Neural progenitor cell (in vitro differentiated cells): ENCODE measurements around the gene SBF2. TPM values are rescaled to one million over a fixed set of nuclear protein-coding genes. Genes with fewer than 3 reads are reported as not detected.

Experiments used
- DNase-seq: peaks from one replicate; pipeline ENCODE4 v3.0.0-alpha.2; 2016; ENCODE audit warnings: low spot score
- H2AFZ ChIP-seq: fragments of 200-600 bp; sonication (generic); replicated peaks from 2 replicates; pipeline ENCODE4 v1.6.1; 2016; ENCODE audit warnings: antibody characterized with exemption
- H3F3A ChIP-seq: fragments of 200-600 bp; sonication (generic); 2 replicates; pipeline ENCODE4 v1.6.1; 2016; ENCODE audit warnings: antibody characterized with exemption, low read depth
- H3K27ac ChIP-seq: fragments of 200-600 bp; sonication (generic); 2 replicates; pipeline ENCODE4 v1.5.1; 2016; ENCODE audit warnings: mild to moderate bottlenecking
- H3K27me3 ChIP-seq: fragments of 200-600 bp; sonication (generic); 2 replicates; pipeline ENCODE4 v1.6.1; 2016; ENCODE audit warnings: mild to moderate bottlenecking, moderate library complexity
- H3K36me3 ChIP-seq: fragments of 200-600 bp; sonication (generic); 2 replicates; pipeline ENCODE4 v1.5.1; 2016
- H3K4me1 ChIP-seq: fragments of 200-600 bp; sonication (generic); 2 replicates; pipeline ENCODE4 v1.6.1; 2016; ENCODE audit warnings: mixed run types
- H3K4me2 ChIP-seq: fragments of 200-600 bp; sonication (generic); 2 replicates; pipeline ENCODE4 v1.6.1; 2016
- H3K4me3 ChIP-seq: fragments of 200-600 bp; sonication (generic); 2 replicates; pipeline ENCODE4 v1.5.1; 2016
- H3K79me2 ChIP-seq: fragments of 200-600 bp; sonication (generic); 2 replicates; pipeline ENCODE4 v1.6.1; 2016; ENCODE audit warnings: low read depth
- H3K9ac ChIP-seq: fragments of 200-600 bp; sonication (generic); 2 replicates; pipeline ENCODE4 v1.6.1; 2016
- H3K9me3 ChIP-seq: fragments of 200-600 bp; sonication (generic); 2 replicates; pipeline ENCODE4 v1.5.1; 2016; ENCODE audit warnings: low read depth
- H4K20me1 ChIP-seq: fragments of 200-600 bp; sonication (generic); 2 replicates; pipeline ENCODE4 v1.6.1; 2016; ENCODE audit warnings: low read depth
- H3K27ac Mint-ChIP-seq: 3 replicates; pipeline ENCODE4 v1.8.0; 2021; ENCODE audit warnings: mixed read lengths
- H3K27me3 Mint-ChIP-seq: 2 replicates; pipeline ENCODE4 v1.8.0; 2022; ENCODE audit warnings: low read depth, mild to moderate bottlenecking, inconsistent platforms, moderate library complexity, mixed read lengths; ENCODE audit not compliant: insufficient read depth
- H3K36me3 Mint-ChIP-seq: 3 replicates; pipeline ENCODE4 v1.8.0; 2021; ENCODE audit warnings: mixed read lengths
- H3K4me1 Mint-ChIP-seq: 3 replicates; pipeline ENCODE4 v1.8.0; 2021; ENCODE audit warnings: mixed read lengths
- H3K4me3 Mint-ChIP-seq: 3 replicates; pipeline ENCODE4 v1.8.0; 2021; ENCODE audit warnings: mild to moderate bottlenecking, moderate library complexity, mixed read lengths
- H3K9me3 Mint-ChIP-seq: 3 replicates; pipeline ENCODE4 v1.8.0; 2020; ENCODE audit warnings: mixed read lengths
- CTCF ChIP-seq: fragments of 200-600 bp; sonication (generic); IDR thresholded peaks from 2 replicates; pipeline ENCODE4 v1.5.1; 2017; ENCODE audit warnings: antibody characterized with exemption, mild to moderate bottlenecking
- EZH2 ChIP-seq: fragments of 200-600 bp; sonication (generic); IDR thresholded peaks from 2 replicates; pipeline ENCODE4 v1.6.1; 2017; ENCODE audit warnings: antibody characterized with exemption, mild to moderate bottlenecking, moderate library complexity
- EZH2phosphoT487 ChIP-seq: fragments of 200-600 bp; sonication (generic); IDR thresholded peaks from 2 replicates; pipeline ENCODE4 v1.6.1; 2017; ENCODE audit warnings: antibody characterized with exemption
- total RNA-seq: library from RNA; depleted of rRNA; stranded (reverse); fragments of >200 nt; gene quantifications from 2 replicates; pipeline ENCODE4 v1.2.3, GENCODE V29; 2015; ENCODE audit warnings: low replicate concordance

Gene SBF2
- total RNA-seq, 1 donor from 2014 or later: 48.2 TPM

GRCh38 chr11:10064828-10065227, 229.2 kb downstream of the SBF2 start:
- no peak overlapping the region for H3K9ac ChIP-seq
- H3K79me2 ChIP-seq: peaks cover 2% of the 10 kb centered on the region
- peaks cover 5% of the 10 kb centered on the region for H3K36me3 Mint-ChIP-seq
- no peak for DNase-seq
- H3K27ac Mint-ChIP-seq: no peak overlapping the region
- H3K27me3 ChIP-seq: no peaks in the 10 kb centered on the region
- H3K36me3 ChIP-seq: no peaks in the 10 kb centered on the region
- H3K9me3 Mint-ChIP-seq: peaks cover 25% of the 10 kb centered on the region
- H3K4me1 Mint-ChIP-seq: peaks cover 2% of the 10 kb centered on the region
- peaks cover 9% of the 10 kb centered on the region for H3K4me1 ChIP-seq
- no peak overlapping the region for H2AFZ ChIP-seq
- peaks cover 9% of the 10 kb centered on the region for H3K9me3 ChIP-seq
- no peaks in the 10 kb centered on the region for H4K20me1 ChIP-seq
- no peak overlapping the region for H3K4me3 Mint-ChIP-seq
- H3F3A ChIP-seq: no peaks in the 10 kb centered on the region
- no peak overlapping the region for H3K27ac ChIP-seq
- peaks cover 6% of the 10 kb centered on the region for H3K27me3 Mint-ChIP-seq
- no peak overlapping the region for H3K4me3 ChIP-seq
- H3K4me2 ChIP-seq: no peak overlapping the region
- TF ChIP-seq EZH2: no peak
- no peak for TF ChIP-seq EZH2phosphoT487
- no peak for TF ChIP-seq CTCF

DNA sequence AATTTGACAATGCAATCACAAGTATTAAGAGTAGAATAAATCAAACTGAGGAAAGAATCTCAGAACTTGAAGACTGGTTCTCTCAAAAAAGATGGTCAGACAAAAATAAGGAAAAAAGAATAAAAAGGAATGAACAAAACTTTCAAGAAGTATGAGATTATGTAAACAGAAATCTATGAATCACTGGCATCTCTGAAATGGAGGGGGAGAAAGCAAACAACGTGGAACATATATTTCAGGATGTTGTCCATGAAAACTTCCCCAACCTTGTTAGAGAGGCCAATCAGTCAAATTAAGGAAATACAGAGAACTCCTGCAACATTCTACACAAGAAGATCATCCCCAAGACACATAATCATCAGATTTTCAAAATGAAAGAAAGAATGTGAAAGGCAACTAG, 235.7 kb downstream of the SBF2 start:
- Histone ChIP-seq H3K4me1 (no peaks in the 10 kb centered on the region), H3K79me2 (peaks cover 4% of the 10 kb centered on the region), H3F3A (no peaks in the 10 kb centered on the region), H3K9me3 (peaks cover 15% of the 10 kb centered on the region), H3K36me3 (no peaks in the 10 kb centered on the region), H3K4me2 (no peak overlapping the region), H4K20me1 (no peaks in the 10 kb centered on the region), H2AFZ (no peak overlapping the region), H3K4me3 (no peak overlapping the region), H3K27ac (no peak overlapping the region), H3K9ac (no peak overlapping the region), H3K27me3 (no peaks in the 10 kb centered on the region)
- H3K27me3 Mint-ChIP-seq: peaks cover 6% of the 10 kb centered on the region
- H3K4me1 Mint-ChIP-seq: no peaks in the 10 kb centered on the region
- H3K9me3 Mint-ChIP-seq: peaks cover 55% of the 10 kb centered on the region
- TF ChIP-seq CTCF: no peak
- no peak for TF ChIP-seq EZH2phosphoT487
- no peak for TF ChIP-seq EZH2
- H3K4me3 Mint-ChIP-seq: no peak overlapping the region
- peaks cover 10% of the 10 kb centered on the region for H3K36me3 Mint-ChIP-seq
- DNase-seq: no peak
- H3K27ac Mint-ChIP-seq: no peak overlapping the region

- no peak overlapping the region for H3K27ac ChIP-seq
- H3K9me3 ChIP-seq: no peaks in the 10 kb centered on the region
- no peak overlapping the region for H3K4me2 ChIP-seq
- H3K79me2 ChIP-seq: no peaks in the 10 kb centered on the region
- Mint-ChIP-seq H3K9me3 (peaks cover 4% of the 10 kb centered on the region), H3K27ac (no peak overlapping the region), H3K27me3 (no peaks in the 10 kb centered on the region), H3K36me3 (peaks cover 3% of the 10 kb centered on the region), H3K4me3 (no peak overlapping the region), H3K4me1 (no peaks in the 10 kb centered on the region)
- H3K4me3 ChIP-seq: no peak overlapping the region
- no peak overlapping the region for H3K9ac ChIP-seq
- no peaks in the 10 kb centered on the region for H3K4me1 ChIP-seq
- no peaks in the 10 kb centered on the region for H3F3A ChIP-seq
- DNase-seq: no peak
- no peaks in the 10 kb centered on the region for H4K20me1 ChIP-seq
- H3K36me3 ChIP-seq: no peaks in the 10 kb centered on the region
- H2AFZ ChIP-seq: no peak overlapping the region
- H3K27me3 ChIP-seq: no peaks in the 10 kb centered on the region
- no peak for TF ChIP-seq CTCF
- TF ChIP-seq EZH2phosphoT487: no peak
- no peak for TF ChIP-seq EZH2
Measured at GRCh38 chr11:10051868-10052586, 242.0 kb downstream of the SBF2 start.
